ENCODE data around the gene ANO7. TPM values are rescaled to one million over a fixed set of nuclear protein-coding genes. Genes with fewer than 3 reads are reported as not detected.
A peak's percentile ranks its signal among the peaks of the same experiment; 100 is the strongest.

ANO7 gene
- total RNA-seq, 1 donor from 2014 or later: 2.6 TPM

GRCh38 chr2:241271706-241272302, 83.3 kb downstream of the ANO7 start:
- peak; percentile 81 to 83 for DNase-seq (ENCODE audit: low read depth in 2 of 2)

GRCh38 chr2:241272303-241273209, 84.1 kb downstream of the ANO7 start:
- DNase-seq (ENCODE audit: low read depth in 2 of 2): peak; percentile 59 to 72

- DNase-seq (ENCODE audit: low read depth in 2 of 2): peak in 1 of 2 donors; percentile 28
These were observed 84.9 kb downstream of the ANO7 start for GRCh38 chr2:241273210-241274020.

- DNase-seq (ENCODE audit: low read depth in 2 of 2): no peak
These were observed 85.7 kb downstream of the ANO7 start for GRCh38 chr2:241274127-241274526.

Other genes with a start within 250 kb of the ANO7 start
- gene SNED1, start 190.1 kb upstream of the ANO7 start, total RNA-seq: 8.3 and 17.9 TPM in 2 replicates
- 19.8 and 34.1 TPM in 2 replicates for gene MTERF4, start 86.4 kb upstream of the ANO7 start, total RNA-seq
- 4.4 and 8.7 TPM in 2 replicates for gene PASK, start 39.2 kb upstream of the ANO7 start, total RNA-seq
- 54.9 and 57.7 TPM in 2 replicates for gene PPP1R7, start 38.2 kb upstream of the ANO7 start, total RNA-seq
- 591 and 619 TPM in 2 replicates for gene HDLBP, start 127.0 kb downstream of the ANO7 start, total RNA-seq
- 394 and 411 TPM in 2 replicates for gene SEPTIN2, start 127.2 kb downstream of the ANO7 start, total RNA-seq
- 22.7 and 35.7 TPM in 2 replicates for gene FARP2, start 167.6 kb downstream of the ANO7 start, total RNA-seq

All from lung microvascular endothelial cell (primary cell).